K562 (cell line): ENCODE data around the gene CHPF2. TPM values are rescaled to one million over a fixed set of nuclear protein-coding genes. Genes with fewer than 3 reads are reported as not detected.
A peak's percentile ranks its signal among the peaks of the same experiment; 100 is the strongest.

ENCODE experiments used
- BRF1 ChIP-seq: IDR thresholded peaks from 3 replicates; pipeline ENCODE4 v1.6.1; 2011; ENCODE audit warnings: borderline replicate concordance, mild to moderate bottlenecking; ENCODE audit not compliant: insufficient read length; ENCODE audit errors: extremely low read depth
- CBX1 ChIP-seq: sonication (generic); IDR thresholded peaks from 2 replicates; pipeline ENCODE4 v1.6.1; 2016; ENCODE audit warnings: antibody characterized with exemption, low read depth, mild to moderate bottlenecking
- CHD2 ChIP-seq: IDR thresholded peaks from 2 replicates; pipeline ENCODE4 v1.6.1; 2011; ENCODE audit warnings: low read depth, low read length
- DLX4 ChIP-seq: fragments of 250-450 bp; sonication (Bioruptor Pico); IDR thresholded peaks from 2 replicates; pipeline ENCODE4 v1.6.1; 2021; ENCODE audit warnings: mild to moderate bottlenecking
- E2F3 ChIP-seq: fragments of 250-450 bp; sonication (Bioruptor Pico); IDR thresholded peaks from 2 replicates; pipeline ENCODE4 v1.4.0; 2020; ENCODE audit warnings: mild to moderate bottlenecking
- ELF1 ChIP-seq: fragments of 200-800 bp; sonication (Bioruptor generic); IDR thresholded peaks from 2 replicates; pipeline ENCODE4 v1.6.1; 2016; ENCODE audit warnings: missing genetic modification characterization, missing compliant biosample characterization
- ETS2 ChIP-seq: IDR thresholded peaks from 2 replicates; pipeline ENCODE4 v1.6.1; 2016; ENCODE audit warnings: borderline replicate concordance, missing genetic modification characterization, mild to moderate bottlenecking, moderate library complexity, missing compliant biosample characterization; ENCODE audit not compliant: poor library complexity, severe bottlenecking
- GABPB2 ChIP-seq: fragments of 250-450 bp; sonication (Bioruptor Pico); conservative IDR thresholded peaks from 2 replicates; pipeline ENCODE4 v1.5.1; 2021; ENCODE audit warnings: mild to moderate bottlenecking
- IFI16 ChIP-seq: fragments of 250-450 bp; sonication (Bioruptor Pico); IDR thresholded peaks from 2 replicates; pipeline ENCODE4 v2.1.2; 2022; ENCODE audit warnings: mild to moderate bottlenecking, inconsistent platforms
- LEF1 ChIP-seq: fragments of 450-650 bp; IDR thresholded peaks from 2 replicates; pipeline ENCODE4 v1.6.1; 2016; ENCODE audit warnings: mild to moderate bottlenecking
- NFYB ChIP-seq: IDR thresholded peaks from 2 replicates; pipeline ENCODE4 v1.6.1; 2011; ENCODE audit warnings: mild to moderate bottlenecking, moderate library complexity; ENCODE audit not compliant: insufficient read length; ENCODE audit errors: extremely low read depth
- POLR2H ChIP-seq: IDR thresholded peaks from 2 replicates; pipeline ENCODE4 v1.6.1; 2016; ENCODE audit warnings: missing genetic modification characterization, low read depth, mild to moderate bottlenecking, control low read depth, missing compliant biosample characterization, moderate library complexity
- SMAD3 ChIP-seq: fragments of 450-650 bp; formaldehyde crosslinking; conservative IDR thresholded peaks from 2 replicates; pipeline ENCODE4 v1.4.0; 2020; ENCODE audit warnings: mild to moderate bottlenecking
- TCF7 ChIP-seq: sonication (generic); IDR thresholded peaks from 2 replicates; pipeline ENCODE4 v1.6.1; 2016; ENCODE audit warnings: antibody characterized with exemption, borderline replicate concordance
- WHSC1 ChIP-seq: IDR thresholded peaks from one replicate; pipeline ENCODE4 v1.6.1; 2012; ENCODE audit warnings: low read length, control low read depth, inconsistent platforms
- ZBTB40 ChIP-seq, 2 experiments: fragments of 450-650 bp in 1 of 2; sonication (generic) in 1 of 2; formaldehyde crosslinking in 1 of 2; IDR thresholded peaks; 2 replicates each; pipeline versions ENCODE4 v1.7.1 to v1.9.0; 2016 to 2022; ENCODE audit warnings: inconsistent platforms in 1 of 2, mild to moderate bottlenecking in 1 of 2, missing genetic modification reagents in 1 of 2
- ZEB2 ChIP-seq: fragments of 450-650 bp; IDR thresholded peaks from 2 replicates; pipeline ENCODE4 v1.6.1; 2016
- ZNF165 ChIP-seq: fragments of 250-450 bp; sonication (Bioruptor Pico); IDR thresholded peaks from 2 replicates; pipeline ENCODE4 v1.4.0; 2020; ENCODE audit warnings: borderline replicate concordance
- ZNF175 ChIP-seq: fragments of 200-800 bp; sonication (Bioruptor generic); IDR thresholded peaks from 2 replicates; pipeline ENCODE4 v1.6.1; 2016; ENCODE audit warnings: low read depth, mild to moderate bottlenecking, missing genetic modification characterization, missing compliant biosample characterization
- ZNF253 ChIP-seq: fragments of 250-450 bp; sonication (Bioruptor Pico); conservative IDR thresholded peaks from 2 replicates; pipeline ENCODE4 v1.6.1; 2021; ENCODE audit warnings: mild to moderate bottlenecking
- ZNF316 ChIP-seq: fragments of 450-650 bp; IDR thresholded peaks from 2 replicates; pipeline ENCODE4 v1.6.1; 2016
- polyA plus RNA-seq, 8 experiments: library from polyadenylated mRNA; depleted of rRNA in 4 of 8; stranded (reverse) in 5 of 8; unstranded in 3 of 8; fragments of >200 nt; fragmentation: Nextera tagmentation in 2 of 8; fragmentation: Illumina TruSeq in 1 of 8; extraction: Ambion mirVana in 2 of 8; extraction: Trizol in 1 of 8; gene quantifications; 2 replicates each; pipeline versions ENCODE4 v1.2.1 to v1.2.3, GENCODE V29; 2011 to 2014; ENCODE audit warnings: inconsistent platforms in 1 of 8, missing spikeins in 1 of 8
- total RNA-seq, 7 experiments: library from RNA; depleted of rRNA in 6 of 7; stranded (reverse); fragments of >200 nt in 6 of 7; fragmentation: Illumina TruSeq in 2 of 7; extraction: Trizol in 2 of 7; gene quantifications; 2 replicates each; pipeline versions ENCODE4 v1.2.1 to v1.2.3, GENCODE V29; 2011 to 2021; ENCODE audit warnings: low replicate concordance in 1 of 7

CHPF2 gene
- total and polyA plus RNA-seq, 9 of the 15 experiments (the other 6 are each of a cell fraction or from before 2014, with no cell fraction given), result 0.08 to 32.8 (median 10.5) TPM

DNA sequence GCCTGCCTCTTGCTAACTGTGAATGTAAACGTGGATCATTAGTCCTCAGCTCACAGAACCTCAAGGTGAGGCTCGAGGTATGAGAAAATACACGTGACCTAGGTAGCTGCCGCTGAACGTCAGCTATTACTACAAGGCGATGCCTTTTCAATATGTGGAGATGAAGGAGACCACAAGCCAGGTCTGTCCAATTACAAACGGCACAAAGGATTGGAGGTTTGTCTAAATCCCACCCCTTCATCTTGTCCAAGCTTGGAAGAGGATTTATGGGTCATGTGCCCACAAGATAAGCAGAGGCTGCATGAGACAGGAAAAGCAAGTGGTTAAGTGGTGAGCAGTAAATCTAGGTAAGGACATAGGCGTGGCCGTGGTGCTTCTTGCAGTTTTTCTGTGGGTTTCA is 25.4 kb upstream of the CHPF2 start (continued):
- TF ChIP-seq ETS2 (tag) (no peak), BRF1 (no peak), LEF1 (peak; percentile 87), SMAD3 (CRISPR knock-in tag) (no peak), POLR2H (tag) (no peak), ZNF165 (CRISPR knock-in tag) (no peak), CBX1 (no peak), ZEB2 (peak; percentile 73; the same call in 1 of the 2 replicates), ZNF253 (CRISPR knock-in tag) (no peak), NFYB (no peak), CHD2 (no peak), IFI16 (CRISPR knock-in tag) (no peak), ELF1 (no peak), ZBTB40 (IDR thresholded peaks at IDR 0.05) (no peak), ZBTB40 (CRISPR knock-in tag; IDR thresholded peaks at IDR 0.05) (no peak), ZNF316 (no peak), GABPB2 (CRISPR knock-in tag) (no peak), E2F3 (no peak), ZNF175 (CRISPR knock-in tag) (no peak), TCF7 (no peak), DLX4 (CRISPR knock-in tag) (no peak), WHSC1 (no peak)
